ELR (cell line): ENCODE measurements around the gene USP24.
"Not testable (repeated sequence)": the region's sequence is repeated elsewhere in the genome, so short reads cannot be mapped to it uniquely, and the experiment has no call there.

Source experiments
- DNase-seq: peaks from one replicate; pipeline ENCODE4 v3.0.0-alpha.2; 2015; ENCODE audit warnings: low read depth

Gene USP24

DNA sequence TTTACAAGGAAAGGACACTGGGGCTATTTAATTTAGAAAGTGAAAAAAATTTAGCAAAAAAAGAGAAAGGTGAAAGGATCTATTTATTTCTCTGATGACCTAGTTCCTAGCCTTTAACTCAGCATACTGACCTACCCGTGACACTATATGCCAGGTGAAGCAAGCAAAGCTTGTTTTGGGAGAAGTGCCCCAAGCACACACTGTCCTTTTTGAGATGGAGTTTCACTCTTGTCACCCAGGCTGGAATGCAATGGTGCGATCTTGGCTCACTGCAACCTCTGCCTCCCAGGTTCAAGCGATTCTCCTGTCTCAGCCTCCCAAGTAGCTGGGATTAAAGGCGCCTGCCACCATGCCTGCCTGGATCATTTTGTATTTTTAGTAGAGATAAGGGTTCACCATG is 14.6 kb upstream of the USP24 start:
- not testable (repeated sequence) for DNase-seq

DNA sequence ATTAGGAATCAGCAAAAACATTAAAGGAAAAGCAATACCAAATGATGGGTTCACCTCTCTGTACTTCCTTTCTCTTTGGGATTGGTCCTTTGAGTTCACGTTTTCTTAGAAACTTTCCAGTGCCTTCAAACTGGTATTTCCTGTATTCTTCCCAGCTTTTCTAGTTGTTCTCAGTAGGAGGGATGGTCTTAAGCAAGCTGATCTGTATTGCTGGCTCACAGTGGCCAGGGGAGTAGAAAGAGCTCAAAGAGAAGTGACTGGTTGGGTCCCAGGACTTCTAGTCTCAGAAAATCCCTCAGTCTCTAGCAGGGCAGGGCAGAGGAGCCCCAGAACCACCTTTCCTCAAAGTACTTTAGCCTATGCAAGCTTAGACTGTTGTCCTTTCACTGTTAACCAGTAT is 10.1 kb upstream of the USP24 start:
- no peak for DNase-seq

DNA sequence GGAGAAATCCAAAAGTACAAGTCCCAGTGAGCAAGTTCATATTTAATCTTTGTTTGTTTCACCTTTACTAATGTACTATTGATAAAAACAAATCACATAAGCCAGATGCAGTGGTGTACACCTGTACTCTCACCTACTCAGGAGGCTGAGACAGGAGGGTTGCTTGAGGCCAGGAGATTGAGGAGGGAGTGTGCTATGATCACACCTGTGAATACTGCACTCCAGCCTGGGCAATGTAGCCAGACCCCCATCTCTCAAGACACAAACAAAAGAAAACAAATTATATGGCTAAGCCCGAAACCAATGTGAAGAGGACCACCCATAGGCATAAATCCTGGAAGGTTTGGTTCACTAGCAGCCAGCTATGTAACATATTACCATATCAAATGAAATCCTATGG is 9.6 kb upstream of the USP24 start:
- DNase-seq, result no peak

DNA sequence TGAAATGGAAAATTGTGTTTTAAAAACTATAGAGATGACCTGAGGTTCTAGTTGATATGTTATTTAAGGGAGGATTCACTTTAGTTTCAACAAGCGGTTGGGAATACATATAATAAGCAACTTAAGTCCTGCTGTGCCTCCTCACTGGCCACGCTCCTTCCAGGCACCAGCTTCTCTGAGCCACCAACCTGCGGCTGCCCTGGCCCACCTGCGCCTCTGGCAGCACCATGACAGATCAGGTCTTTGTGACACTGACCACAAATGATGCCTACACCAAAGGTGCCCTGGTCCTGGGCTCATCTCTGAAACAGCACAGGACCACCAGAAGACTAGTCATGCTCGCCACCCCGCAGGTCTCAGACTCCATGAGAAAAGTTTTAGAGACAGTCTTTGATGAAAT is 7.0 kb upstream of the USP24 start:
- no peak for DNase-seq

DNA sequence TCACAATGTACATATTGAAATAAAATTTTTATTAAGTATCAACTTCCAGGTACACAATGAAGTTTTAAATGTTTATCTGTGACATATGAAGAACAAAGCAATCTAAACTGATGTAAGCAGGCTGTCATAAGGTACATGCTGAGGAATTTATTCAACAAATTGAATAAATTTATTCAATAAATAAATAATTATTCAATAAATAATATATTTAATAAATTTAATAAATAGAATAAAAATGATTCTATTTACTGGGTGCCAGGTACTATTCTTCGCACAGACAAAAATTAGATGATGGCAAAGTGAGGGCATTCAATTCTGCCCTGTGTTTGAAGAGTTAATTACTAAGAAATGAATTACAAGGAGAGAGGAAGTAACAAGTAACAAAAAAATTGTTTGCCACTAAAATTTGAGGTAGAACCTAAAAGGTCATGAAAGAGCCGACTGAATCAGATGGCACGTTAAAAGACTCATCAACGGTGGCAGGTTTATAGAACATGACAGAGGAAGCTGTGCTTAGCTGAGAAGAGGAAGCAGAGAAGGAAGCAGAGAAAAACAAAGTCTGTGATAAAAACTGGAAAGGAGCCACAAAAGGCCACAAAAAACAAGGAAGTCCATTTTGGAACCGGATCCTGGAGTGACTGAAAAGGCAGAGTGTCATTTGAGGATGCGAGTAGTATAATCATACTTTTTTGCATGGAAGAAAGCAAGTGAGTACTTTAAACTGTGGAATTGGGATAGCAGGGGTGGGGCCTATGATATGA is 2.2 kb upstream of the USP24 start:
- DNase-seq, result no peak

DNA sequence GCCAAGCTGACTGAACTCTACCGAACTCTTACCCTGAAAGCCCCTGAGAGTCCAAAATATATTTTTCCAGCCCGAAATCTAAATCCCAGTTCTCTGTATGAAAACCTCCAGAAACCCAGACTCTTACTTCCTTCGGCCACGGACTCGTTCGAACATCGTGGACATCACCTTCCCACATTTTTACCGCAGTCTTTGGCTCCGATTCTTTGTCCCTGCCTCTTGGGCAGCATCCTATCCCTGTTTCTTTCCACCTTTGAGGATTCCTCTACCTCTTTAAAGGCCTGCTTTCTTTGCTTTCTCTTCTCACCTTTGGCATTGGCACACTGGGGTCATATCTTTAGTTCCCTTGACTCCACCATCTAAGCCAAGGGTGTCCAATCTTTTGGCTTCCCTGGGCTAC is 932 bp upstream of the USP24 start:
- DNase-seq, result no peak

DNA sequence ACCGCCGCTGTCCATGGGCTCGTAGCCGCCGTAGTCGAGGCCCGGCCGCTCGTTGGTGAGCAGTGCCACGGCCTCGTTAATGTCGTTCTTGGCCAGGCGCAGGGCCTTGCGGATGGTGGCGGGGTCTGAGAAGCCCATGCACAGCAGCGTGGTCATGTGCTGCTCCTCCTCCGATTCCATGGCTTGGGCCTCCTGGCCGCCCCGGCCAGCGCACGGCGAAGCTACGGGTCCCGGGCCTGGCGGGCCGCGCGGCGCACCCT is 300 bp downstream of the USP24 start:
- DNase-seq, result peak; percentile 59

DNA sequence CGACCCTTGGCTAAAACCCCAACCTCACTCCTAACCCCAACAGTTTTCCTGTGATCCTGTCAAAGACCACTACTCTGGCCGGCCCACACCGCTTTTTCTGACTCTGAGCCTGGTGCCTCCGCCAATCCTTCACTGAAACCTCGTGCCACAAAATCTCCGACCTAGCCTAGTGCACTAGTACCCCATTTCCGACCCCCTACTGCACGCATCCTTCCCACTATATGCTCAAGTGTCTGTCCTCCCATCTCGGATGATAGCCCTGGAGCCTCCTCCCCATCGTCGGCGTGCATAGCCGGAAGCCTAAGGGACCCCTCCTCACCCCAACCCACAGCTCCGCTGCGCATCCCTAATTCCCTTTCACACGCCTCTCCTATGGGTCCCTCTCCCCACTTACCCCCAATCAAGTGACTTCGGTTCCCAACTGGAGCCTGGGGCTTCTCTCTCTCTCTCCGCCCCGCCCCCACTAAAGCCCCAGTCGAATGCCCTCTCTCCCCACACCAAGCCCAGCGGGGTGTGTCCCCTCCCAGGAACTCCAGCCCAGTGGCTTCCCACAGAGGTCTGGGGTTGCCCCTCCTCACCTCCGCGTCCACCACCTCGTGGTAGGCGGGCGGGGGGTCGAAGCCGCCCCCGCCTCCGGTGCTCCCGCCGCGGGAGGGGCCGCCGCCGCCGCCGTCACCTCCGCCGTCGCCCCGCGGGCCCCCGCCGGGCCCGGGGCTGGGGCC is 791 bp downstream of the USP24 start:
- DNase-seq, result peak; percentile 61

DNA sequence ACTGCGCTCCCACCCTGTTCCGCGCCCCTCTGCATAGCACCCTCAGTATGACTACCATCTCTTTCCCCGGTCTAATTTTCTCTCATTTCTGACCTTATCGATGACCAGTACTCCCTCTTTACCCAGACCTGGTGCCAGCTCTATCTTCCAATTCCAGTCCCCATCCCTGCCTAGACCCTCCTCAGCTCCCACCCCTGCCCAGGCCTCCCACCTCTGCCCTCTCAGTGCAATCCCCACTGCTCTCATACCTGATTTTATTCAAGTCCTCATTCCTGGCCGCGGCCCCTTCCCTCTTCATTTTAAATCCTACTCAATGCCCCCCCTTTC is 1.3 kb downstream of the USP24 start:
- peak; percentile 42 for DNase-seq

DNA sequence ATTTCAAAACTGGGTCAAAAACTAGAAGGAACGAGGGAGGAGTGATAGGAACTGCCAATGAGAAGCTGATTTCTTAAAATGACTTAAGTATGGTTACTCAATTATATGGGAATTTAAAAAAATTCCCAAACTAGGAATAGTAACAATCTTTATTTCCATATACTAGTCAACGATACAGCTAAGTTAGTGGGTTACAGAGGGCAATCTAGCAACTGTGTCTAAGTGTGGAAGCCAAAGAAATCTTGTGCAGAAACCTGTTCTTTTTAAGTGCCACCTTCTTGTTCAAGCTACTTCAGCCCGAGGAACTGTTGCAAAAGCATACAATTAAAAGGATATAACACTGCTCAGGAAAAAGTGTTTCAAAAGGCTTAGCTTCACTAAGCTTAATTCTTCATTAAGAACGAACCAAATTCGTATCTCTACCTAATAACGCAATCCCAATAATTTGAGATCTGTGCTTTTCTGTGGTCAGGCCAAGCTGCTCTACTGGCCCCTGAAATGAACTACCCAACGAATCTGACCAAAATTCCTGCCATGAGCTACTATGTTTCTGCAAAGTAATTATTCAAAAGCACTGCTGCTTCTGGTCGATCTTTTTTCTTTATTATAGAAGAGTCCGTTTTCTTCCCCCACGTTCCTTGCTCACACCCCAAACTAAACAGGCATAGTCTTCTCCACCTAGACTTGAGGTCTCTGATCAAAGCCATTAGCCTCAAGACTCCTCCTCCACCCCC is 1.8 kb downstream of the USP24 start:
- no peak for DNase-seq

DNA sequence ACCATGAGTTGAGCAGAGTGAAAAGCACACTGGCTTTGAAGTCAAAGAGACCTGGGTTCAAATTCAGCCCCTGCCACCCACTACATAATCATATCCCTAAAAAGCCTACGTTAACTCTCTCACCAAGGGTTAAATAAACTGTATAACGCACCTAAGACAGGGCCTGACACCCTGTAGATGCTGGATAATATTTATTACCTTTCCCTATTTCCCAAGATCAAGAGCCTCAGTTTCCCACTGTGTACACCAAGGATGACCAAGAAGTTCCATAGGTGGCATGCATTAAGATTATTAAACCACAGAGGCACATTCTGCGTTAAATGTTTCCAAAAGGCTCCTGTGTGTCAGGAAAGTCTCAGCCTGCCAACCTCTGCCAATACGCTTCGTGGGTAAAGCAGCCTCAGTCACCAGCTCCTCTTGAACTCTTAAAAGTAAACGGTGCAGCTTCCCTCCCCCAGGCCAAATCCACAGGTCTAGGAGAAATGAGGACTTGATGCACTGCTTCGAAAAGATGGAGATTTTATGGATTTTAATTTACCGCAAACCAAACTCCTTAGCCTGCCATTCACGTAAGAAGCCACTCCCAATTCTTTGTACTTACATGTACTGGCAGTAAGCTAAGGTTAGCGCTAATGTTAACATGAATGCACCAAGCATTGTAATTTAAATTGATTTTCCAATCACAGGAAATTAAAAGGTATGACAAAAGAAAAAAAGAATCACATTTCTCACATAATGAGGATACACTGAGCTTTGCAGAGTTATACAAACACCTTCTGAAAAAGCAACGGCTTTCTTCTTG is 2.6 kb downstream of the USP24 start:
- DNase-seq, result no peak

DNA sequence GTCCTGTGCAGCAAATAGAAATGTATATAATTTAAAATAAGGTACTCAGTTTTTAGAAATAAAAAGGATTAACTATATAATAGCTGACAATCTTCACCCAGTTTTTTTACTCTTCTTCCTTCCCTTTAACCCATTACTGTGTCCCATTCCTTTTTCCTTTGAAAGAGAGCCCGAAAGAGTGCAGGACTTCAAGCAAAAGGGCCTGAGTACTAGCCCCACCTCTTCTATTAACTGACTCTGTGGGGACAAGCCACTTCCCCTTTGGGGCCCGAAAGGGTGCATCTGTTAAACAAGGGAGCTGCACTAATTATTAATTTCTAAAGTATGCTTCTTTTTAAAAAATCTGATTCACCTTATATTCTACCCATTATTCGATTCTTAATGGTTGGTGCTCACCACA is 3.3 kb downstream of the USP24 start:
- no peak for DNase-seq

DNA sequence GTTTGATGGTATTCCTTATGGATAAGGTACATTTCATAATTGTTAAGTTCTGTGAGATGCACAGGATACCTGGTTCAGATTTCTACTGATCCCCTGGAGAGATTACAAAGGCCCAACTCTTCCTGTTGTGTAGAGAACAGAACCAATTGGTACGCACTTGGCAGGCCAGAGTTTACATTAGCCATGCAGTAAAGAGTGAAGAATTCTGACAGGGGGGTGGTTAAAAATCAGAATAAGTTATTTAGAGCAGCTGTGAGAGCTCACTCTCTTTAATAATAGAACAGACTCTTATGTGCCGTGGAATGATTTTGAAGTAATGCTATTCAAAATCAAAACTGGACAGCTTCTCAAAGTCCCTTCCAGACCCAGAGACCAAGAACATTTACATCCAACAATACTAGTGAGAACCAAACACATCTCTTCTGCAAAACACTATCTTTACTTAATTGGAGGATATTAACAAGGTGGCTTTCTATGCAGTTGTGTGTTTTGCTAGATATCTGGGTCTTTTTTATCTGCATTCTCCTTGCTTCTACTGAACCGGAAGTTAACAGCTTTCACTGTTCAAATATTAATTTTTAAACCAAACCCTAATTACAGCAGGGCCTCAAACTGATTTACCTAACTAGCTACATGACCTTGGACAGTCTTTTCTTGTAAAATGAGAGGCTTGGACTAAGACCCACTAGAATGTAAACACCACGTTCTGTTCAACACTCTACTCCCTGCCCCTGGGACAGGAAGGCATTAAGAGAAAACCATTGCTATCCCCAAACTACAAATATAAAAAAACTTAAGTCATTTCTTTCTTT is 4.0 kb downstream of the USP24 start:
- DNase-seq, result no peak

DNA sequence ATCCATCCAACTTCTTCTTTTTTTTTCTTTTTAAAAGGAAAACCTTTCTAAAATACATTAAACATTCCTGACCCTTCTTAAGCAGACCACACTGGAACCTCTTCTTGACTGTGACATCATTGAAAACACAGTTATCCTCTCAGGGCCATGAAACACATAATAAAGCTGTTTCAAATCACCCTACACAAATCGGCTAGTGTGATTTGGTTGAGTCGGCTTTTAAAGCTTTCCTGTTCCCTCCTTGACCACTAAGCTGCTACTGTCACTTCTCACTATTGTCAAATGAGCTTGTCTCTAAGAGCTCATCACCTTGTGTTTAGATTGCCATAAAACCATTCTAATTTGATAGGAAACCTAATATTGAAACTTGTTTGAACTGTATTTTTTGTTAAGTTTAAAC is 5.9 kb downstream of the USP24 start:
- DNase-seq, result no peak

DNA sequence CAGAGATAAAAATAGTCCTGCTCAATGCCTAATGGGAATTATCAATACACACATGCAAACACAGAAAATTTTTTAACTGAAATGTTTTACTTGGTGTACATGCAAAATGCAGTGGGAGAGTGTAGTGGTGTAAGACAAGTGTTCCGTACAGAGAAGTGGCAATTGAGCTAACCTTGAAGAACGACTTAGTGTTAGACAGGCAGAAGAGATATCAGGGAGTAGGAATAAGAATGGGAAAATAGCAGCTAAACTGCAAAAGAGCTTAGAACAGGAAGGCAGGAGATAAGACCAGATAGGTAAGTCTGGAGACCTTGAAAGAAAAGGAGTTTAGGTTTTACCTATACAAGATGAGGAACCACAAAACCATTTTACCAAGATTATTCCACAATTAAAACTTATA is 9.0 kb downstream of the USP24 start:
- no peak for DNase-seq

DNA sequence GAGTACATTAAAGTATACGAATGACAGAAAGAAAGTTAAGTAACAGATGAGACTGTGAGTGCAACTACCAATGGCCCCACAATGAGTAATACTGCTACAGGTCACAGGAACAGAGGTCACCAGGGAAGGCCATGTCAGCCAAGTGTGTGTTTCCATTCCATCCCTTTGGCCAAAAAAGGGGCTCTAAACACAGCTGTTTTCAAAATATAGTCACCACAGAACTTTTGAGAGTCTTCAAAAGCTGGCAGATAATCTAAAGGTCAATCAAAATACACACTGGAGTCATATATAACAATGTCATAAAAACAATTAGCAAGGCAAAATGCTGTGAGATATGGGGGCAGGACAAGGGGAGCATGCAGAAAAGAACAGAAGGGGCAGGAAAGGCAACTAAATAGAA is 10.2 kb downstream of the USP24 start:
- peak; percentile 35 for DNase-seq

DNA sequence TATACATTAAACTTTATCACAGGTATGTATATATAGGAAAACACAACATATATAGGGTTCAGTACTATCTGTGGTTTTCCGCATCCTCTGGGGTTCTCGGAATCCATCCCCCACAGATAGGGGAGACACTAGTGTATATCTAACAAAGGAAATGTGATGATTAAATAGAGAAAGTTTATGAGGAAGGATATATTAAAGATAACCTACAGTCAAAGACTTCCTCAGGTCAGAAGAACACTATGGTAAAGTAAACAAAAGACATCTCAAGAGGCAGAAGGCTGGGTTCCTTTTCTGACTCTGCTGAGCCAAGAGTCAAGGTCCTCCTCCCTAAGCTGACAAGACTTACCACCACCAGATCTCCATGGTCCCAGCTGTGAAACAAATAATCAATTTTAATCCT is 12.1 kb downstream of the USP24 start:
- no peak for DNase-seq

DNA sequence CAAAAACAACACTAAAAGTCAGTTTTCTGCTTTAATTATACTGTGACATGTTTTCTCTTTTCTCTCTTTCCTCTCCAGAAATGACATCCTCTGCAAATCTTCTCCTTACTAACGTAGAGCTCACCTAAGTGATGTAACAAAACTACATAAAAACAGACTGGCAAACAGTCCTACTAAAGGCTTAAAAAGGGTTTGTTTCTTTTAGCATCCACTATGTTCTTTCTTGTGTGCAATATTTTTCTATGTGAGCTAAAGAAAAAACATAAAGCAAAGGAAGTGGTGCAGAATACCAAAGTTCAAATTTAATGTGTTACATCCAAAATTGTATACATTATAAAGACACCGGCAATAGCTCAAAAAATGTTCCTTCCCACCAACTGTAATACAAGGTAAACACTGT is 14.5 kb downstream of the USP24 start:
- no peak for DNase-seq

DNA sequence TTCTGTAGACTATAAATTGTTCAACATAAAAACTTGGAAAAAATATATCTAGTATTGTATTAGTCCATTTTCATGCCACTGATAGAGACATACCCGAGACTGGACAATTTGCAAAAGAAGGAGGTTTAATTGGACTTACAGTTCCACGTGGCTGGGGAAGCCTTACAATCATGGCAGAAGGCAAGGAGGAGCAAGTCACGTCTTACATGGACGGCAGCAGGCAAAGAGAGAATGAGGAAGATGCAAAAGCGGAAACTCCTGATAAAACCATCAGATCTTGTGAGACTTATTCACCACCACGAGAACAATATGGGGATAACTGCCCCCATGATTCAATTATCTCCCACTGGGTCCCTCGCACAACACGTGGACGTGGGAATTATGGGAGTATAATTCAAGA is 15.4 kb downstream of the USP24 start:
- DNase-seq, result not testable (repeated sequence)

DNA sequence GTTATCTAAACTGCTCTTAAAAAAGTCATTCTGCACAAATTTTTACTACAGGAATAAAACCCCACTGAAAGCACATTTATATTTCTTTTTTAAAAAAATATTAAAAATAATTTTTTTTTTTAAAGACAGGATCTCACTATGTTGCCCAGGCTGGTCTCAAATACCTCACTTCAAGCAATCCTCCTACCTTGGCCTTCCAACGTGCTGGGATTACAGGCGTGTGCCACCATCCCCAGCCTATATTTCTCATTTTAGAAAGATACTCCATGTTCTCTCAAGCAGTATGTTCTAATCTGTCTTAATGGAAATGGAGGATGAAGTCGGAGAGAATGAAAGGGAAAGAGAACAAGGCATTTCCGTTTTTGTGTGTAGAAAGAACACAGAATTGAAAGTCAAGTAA is 17.1 kb downstream of the USP24 start:
- no peak for DNase-seq

DNA sequence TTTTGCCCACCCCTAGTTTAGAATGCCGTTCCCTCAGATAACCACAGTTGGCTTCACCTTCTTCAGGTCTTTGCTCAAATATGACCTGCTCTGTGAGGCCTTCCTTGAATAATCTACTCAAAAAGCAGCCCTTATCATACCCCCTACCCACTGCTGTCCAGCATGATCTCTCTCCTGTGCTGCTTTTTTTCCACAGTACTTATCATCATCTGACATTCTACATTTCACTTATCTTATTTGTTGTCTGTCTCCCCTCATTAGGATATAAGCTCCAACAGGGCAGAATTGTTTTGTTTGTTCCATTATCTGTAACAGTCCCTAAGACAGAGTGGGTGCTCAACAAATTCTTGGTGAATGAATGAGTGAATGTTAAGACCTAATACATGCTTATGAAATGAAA is 18.1 kb downstream of the USP24 start:
- no peak for DNase-seq

DNA sequence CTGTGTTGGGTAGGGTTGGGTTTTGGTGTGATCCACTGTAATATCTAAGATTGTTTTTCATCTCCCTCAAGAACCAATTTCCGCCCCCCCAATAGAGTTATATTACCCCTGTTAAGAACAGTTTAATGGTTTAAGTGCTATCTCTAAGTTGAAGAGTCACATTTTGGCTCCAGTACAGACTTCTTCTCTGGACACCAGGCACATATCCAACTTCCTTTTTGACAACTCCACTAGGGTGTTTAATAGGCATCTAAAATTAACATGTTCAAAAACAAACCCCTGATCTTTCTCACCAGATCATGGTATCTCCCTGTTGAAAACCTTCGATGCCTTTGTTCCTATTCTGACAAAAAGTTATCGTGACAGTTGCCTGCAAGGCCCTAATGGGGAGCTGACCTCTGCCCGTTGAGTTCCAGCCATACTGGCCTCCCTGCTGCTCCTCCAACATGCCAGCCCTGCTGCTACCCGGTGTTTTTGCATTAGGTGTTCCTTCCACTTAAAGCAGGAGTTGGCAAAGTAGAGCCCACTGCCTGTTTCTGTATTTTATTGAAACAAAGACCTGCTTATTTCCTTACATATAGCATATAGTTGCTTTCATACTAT is 18.6 kb downstream of the USP24 start:
- DNase-seq, result no peak
